Pulmonary artery endothelial cell (primary cell): ENCODE results near the gene DLK2. TPM values are rescaled to one million over a fixed set of nuclear protein-coding genes. Genes with fewer than 3 reads are reported as not detected.
A peak's percentile ranks its signal among the peaks of the same experiment; 100 is the strongest.
"Not testable (repeated sequence)": the region's sequence is repeated elsewhere in the genome, so short reads cannot be mapped to it uniquely, and the experiment has no call there.

Source experiments
- DNase-seq: peaks from one replicate; pipeline ENCODE4 v3.0.0-alpha.2; 2011; ENCODE audit warnings: low read depth, low spot score
- total RNA-seq: library from RNA; depleted of rRNA; stranded (reverse); fragments of >200 nt; gene quantifications from 2 replicates; pipeline ENCODE4 v1.2.3, GENCODE V29; 2014

Gene DLK2
- total RNA-seq, 1 donor from 2014 or later, result 0.13 TPM

GRCh38 chr6:43481591-43482236 lies 26.4 kb upstream of the DLK2 start:
- no peak for DNase-seq

DNA sequence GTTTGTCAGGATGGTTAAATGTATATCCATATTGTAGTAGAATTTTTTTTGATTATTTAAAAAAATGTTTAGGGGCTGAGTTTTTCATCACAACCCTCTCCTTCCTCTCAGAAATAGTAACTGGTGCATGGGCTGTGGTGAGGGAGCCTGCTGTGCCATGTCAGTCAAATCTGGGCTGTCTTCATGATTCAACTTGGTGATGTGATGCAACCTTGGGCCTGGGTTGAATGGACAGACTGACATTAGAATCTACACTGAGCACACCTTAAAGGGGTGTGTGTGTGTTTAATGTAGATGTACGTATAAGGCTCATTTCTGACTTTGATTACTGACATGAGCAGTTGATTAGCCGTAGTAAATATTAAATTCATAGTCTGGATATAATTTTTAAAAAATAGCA lies 25.7 kb upstream of the DLK2 start:
- no peak for DNase-seq

DNA sequence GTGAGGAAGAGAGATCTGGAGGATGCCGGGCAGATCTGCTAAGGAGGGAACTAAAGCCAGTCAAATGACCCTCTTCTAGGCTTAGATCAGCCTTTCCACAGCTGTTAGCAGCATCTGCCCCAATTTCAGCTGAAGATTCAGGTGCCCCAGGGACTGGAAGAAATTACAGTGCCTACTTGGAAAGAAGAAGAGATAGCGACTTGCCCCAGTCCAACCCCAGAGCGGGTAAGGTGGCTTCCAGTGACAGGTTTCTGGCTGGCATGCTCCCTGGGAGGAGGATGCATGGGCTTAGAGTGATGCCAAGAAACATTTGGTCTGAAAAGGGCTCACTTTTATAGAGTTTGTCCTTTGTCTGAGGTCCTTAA lies 22.6 kb upstream of the DLK2 start:
- no peak for DNase-seq

- DNase-seq, result peak; percentile 59
These were observed 22.1 kb upstream of the DLK2 start, which contains the start of gene TJAP1 for GRCh38 chr6:43477235-43478007. Gene TJAP1, plus strand, starts transcription at chr6:43477570. Its CDS starts 21,432 bp downstream, at chr6:43499002.

- DNase-seq, result no peak
These were observed 21.4 kb upstream of the DLK2 start for GRCh38 chr6:43476746-43477145.

- no peak for DNase-seq
These were observed 20.2 kb upstream of the DLK2 start for GRCh38 chr6:43475516-43475915.

DNA sequence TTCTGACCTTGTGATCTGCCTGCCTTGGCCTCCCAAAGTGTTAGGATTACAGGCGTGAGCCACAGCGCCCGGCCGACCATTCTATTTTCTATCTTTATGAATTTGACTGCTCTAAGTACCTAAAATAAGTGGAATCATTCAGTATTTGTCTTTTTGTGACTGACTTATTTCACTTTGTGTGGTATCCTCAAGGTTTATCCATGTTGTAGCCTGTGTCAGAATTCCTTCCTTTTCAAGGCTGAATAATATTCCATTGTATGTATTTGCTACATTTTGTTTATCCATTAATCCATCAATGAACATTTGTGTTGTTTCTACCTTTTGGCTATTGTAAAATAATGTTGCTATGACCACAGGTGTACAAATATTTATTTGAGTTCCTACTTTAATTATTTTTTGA lies 17.2 kb upstream of the DLK2 start:
- no peak for DNase-seq

DNA sequence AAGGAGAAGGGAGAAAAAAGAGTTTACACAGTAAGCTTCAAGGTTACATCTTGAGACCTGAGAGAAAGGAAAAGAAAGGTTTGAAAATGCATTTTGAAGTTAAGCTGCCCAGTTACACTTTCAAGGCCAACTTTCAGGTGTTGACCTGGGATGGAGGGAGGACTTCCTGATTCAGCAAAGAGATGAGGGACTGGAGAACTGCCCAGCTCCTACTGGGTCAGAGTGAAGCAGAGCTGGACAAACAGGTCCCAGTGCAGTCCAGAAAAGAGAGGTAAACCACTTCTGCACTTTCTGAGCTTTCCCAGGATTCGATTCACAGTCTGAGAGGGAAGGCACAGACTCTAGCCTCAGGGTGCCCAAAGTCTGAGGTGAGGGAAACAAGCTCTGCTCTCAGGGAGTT lies 16.1 kb upstream of the DLK2 start:
- no peak for DNase-seq

- DNase-seq, result no peak
These were observed 14.6 kb upstream of the DLK2 start for GRCh38 chr6:43469947-43470346.

- no peak for DNase-seq
These were observed 13.7 kb upstream of the DLK2 start for GRCh38 chr6:43468748-43469681.

GRCh38 chr6:43468240-43468639 lies 12.9 kb upstream of the DLK2 start:
- DNase-seq, result no peak

- DNase-seq, result no peak
These were observed 12.4 kb upstream of the DLK2 start for GRCh38 chr6:43467752-43468151.

DNA sequence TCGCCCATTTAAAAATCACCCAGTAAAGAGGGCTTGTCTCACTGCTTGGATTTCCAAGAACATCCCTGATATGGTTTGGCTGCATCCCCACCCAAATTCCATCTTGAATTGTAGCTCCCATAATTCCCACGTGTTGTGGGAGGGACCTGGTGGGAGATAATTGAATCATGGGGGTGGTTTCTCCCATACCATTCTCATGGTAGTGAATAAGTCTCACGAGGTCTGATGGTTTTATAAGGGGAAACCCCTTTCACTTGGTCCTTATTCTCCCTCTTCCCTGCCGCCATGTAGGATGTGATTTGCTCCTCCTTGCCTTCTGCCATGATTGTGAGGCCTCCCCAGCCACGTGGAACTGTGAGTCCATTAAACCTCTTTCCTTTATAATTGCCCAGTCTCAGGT lies 11.9 kb upstream of the DLK2 start:
- DNase-seq, result not testable (repeated sequence)

DNA sequence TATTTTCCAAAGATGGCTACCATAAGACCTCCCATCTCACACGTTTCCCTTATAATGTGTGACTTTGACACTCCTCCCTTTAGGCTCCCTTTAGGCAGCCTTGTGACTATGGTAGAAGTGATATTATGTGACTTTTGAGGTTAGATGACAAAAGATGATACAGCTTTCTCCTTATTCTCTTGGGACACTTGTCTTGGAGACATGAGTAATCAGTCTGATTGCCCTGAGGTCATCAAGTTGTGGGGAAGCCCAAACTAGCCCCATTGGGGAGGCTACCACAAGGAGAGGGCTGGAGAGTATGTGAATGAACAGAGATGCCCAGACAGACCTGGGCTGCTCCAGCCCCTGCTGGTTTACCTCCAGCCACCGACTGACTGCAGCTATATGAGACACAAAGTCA lies 10.6 kb upstream of the DLK2 start:
- DNase-seq, result no peak

DNA sequence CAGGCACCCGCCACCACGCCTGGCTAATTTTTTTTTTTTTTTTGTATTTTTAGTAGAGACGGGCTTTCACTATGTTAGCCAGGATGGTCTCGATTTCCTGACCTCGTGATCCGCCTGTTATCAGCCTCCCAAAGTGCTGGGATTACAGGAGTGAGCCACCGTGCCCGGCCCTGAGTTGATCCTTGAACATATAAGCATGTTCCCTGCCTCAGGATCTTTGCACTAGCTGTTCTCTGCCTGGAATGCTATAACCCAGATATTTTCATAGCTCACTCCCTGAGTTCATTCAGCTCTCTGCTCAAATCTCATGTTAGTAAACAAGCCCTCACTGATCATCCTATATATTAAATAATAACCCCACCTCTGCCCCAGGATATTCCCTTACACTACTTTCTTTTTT lies 9.0 kb upstream of the DLK2 start:
- DNase-seq, result no peak

DNA sequence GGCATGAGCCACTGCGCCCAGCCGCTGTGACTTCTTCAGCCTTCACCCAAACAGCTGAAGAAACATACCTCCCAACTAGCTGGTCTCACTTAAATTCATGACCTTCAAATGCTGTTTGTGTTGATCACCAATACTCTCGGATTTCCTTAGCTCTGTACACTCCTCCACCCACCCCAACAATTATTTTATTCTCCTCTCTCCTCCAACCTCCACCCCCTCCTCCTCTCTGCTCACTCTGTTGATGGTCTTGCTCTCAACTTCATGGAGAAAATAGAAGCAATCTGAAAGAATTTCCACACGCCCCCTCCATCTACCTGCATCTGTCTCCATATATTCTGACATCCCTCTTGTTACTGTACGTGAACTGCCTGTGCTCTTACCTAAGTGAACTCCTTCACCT lies 6.6 kb upstream of the DLK2 start:
- DNase-seq, result no peak

DNA sequence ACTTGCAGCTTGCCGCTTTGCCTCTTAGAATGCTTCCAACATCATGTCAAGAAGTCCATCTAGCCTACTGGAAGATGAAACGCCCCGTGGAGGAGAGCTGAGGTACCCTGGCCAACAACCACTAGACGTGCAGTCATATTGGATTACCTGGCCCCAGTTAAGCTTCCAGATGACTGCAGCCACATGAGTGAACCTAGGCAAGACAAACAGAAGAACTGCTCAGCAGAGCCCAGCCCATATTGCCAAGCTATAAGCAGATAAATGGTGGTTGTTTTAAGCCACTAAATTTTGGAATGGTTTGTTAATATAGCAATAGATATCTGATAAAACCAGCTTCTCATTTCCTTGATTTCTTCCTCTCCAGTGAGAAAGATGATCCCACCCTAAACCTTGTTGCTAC lies 4.7 kb upstream of the DLK2 start:
- DNase-seq, result no peak

DNA sequence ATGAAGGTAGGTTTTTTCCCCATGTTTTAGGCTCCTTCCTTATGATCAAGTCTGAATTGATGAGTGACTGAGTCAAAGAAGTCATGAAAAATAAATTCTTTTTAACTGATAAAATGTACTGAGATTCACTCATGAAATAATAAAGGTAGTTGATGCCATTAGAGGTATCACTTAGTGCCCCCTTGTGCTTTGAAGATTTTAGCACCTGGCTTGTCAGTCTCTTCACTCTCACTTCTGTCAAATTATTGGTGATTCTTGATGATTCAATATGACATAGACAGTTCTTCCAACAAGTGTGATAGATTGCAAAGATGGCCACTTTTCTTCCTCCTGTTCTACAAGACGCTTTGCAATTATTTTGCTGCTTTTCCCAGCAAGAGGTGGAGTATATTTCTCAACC lies 4.2 kb upstream of the DLK2 start:
- DNase-seq, result no peak

DNA sequence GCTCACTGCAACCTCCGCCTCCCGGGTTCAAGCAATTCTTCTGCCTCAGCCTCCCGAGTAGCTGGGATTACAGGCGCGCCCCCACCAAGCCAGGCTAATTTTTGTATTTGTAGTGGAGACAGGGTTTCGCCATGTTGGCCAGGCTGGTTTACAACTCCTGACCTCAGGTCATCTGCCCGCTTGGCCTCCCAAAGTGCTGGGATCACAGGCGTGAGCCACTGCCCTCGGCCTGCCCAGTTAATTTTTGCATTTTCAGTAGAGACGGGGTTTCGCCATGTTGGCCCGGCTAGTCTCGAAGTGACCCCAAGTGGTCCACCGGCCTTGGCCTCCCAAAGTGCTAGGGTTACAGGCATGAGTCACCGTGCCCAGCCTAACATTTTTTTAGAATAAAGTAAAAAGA lies 2.8 kb upstream of the DLK2 start:
- DNase-seq, result not testable (repeated sequence)

GRCh38 chr6:43457643-43458042 lies 2.3 kb upstream of the DLK2 start:
- no peak for DNase-seq

DNA sequence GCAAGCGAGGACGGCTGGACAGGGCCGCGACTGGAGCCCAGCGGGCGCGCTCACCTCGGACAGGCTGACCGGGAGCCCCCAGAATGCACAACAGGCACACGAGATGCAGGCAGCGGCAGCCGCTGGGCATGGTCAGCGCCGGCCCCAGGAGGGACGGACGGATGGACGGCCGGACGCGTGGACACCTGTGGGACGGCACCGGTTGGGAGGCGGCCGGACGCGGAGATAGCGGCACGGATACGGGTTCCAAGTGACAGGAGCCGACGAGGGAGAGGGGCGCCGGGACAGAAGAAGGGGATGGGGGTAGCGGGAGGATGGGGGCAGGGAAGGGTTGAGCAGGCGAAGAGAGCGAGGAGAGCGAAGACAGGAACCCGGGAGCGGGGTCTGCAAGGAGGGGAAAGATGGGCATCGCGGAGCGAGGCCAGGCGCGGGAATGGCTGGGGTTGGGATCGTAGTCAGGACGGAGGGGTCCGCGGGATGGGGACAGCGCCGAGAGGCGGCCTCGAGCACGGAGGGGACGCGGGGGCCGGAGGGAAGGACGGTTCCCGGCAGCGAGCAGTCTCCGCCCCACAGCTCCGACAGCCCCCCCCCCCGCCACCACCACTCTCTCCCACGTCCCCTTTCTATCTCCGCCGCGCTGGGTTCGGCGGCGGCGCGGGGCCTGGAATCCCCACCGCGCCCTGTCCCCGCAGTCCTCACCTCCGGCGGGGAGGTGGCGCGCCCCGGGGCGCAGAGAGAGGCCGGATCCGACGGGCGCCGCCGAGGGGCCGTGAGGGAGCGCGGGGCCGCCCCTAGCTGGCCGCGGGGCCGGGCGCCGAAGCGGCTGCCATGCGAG lies 435 bp downstream of the DLK2 start:
- DNase-seq, result peak; percentile 37
